ENCODE measurements around the gene SRSF8. TPM values are rescaled to one million over a fixed set of nuclear protein-coding genes. Genes with fewer than 3 reads are reported as not detected.

SRSF8 gene
- total RNA-seq, 4 donors from 2014 or later = 24.3 to 70.6 (median 32.9) TPM

DNA sequence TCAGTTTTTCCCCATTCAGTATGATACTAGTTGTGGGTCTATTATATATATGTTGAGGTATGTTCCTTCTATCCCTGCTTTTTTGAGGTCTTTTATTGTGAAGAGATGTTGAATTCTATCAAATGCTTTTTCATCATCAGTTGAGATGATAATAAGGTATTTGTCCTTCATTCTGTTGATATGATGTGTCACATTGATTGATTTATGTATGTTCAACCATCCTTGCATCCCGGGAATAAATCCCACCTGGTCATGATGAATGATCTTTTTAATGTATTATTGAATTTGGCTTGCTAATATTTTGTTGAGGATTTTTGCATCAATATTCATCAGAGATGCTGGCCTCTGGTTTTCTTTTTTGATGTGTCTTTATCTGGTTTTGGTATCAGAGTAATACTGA, 48.9 kb downstream of the SRSF8 start:
- Histone ChIP-seq H3K36me3 (no peaks in the 10 kb centered on the region), H3K9me3 (peaks cover 0 to 5% of the 10 kb centered on the region in 2 donors), H3K4me1 (no peaks in the 10 kb centered on the region), H3K27me3 (no peaks in the 10 kb centered on the region), H3K4me3 (no peak overlapping the region), H3K27ac (no peak overlapping the region)
- TF ChIP-seq POLR2A (IDR thresholded peaks at IDR 0.05) (no peak), CTCF (IDR thresholded peaks at IDR 0.05) (no peak)
- no peak for DNase-seq
- intact Hi-C loops (cut with DNase I; ENCODE audit: low total_unique reads) = no loop called here

DNA sequence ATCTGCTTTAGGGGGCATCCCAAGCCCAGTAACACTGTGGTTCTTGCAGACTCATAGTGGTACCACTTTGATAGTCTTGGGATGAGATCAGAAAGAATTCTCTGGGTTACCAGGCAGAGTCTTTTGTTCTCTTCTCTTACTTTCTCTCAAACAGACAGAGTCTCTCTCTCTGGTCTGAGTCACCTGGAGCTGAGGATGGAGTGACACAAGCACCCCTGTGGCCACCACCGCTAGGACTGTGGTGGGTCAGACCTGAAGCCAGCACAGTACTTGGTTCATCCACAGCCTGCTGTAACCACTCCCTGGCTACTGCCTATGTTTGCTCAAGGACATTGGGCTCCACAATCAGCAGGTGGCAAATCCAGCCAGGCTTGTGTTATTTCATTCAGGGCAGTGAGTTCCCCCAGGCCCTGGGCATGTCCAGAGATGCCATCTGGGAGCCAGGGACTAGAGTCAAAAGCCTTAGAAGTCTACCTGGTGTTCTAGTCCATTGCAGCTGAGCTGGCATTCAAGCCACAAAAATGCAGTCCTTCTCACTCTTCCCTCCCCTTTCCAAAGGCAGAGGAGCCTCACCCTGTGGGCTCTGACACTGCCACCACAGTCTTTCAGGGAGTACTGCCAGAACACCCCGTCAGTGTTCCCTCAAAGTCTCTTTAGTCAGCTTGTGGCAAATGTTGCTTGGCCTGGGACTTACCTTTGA, 52.8 kb downstream of the SRSF8 start:
- no peak overlapping the region for H3K4me3 ChIP-seq
- TF ChIP-seq CTCF (IDR thresholded peaks at IDR 0.05) = no peak
- no peak for TF ChIP-seq POLR2A (IDR thresholded peaks at IDR 0.05)
- H3K27ac ChIP-seq = no peak overlapping the region
- intact Hi-C loops (cut with DNase I; ENCODE audit: low total_unique reads) = no loop called here
- H3K9me3 ChIP-seq = peaks cover 0 to 5% of the 10 kb centered on the region in 2 donors
- H3K4me1 ChIP-seq = no peaks in the 10 kb centered on the region
- H3K27me3 ChIP-seq = no peaks in the 10 kb centered on the region
- H3K36me3 ChIP-seq = no peaks in the 10 kb centered on the region
- DNase-seq = no peak

Other genes starting within 250 kb of the SRSF8 start
- gene CWC15, start 93.4 kb upstream of the SRSF8 start, total RNA-seq = 10 to 100 TPM; 11.5 to 67.2 (median 56.9) TPM
- 1 to 10 TPM in 1 of 4 donors, under 1 TPM in 2, not detected in 1; under 0.01 to 1.9 (median 0.70) TPM for gene KDM4D, start 93.2 kb upstream of the SRSF8 start, total RNA-seq
- gene KDM4E, start 41.7 kb upstream of the SRSF8 start, total RNA-seq = not detected
- not detected for gene KDM4F, start 17.5 kb upstream of the SRSF8 start, total RNA-seq
- gene ENDOD1, start 22.9 kb downstream of the SRSF8 start, total RNA-seq = 10 to 100 TPM; 35.0 to 82.9 (median 60.0) TPM
- 100 to 1,000 TPM in 1 of 4 donors, 10 to 100 TPM in 3; 19.7 to 188 (median 39.3) TPM for gene SESN3, start 164.3 kb downstream of the SRSF8 start, total RNA-seq

All from uterus (tissue), 4 donors.